BJ (cell line): ENCODE data around the gene S100A7. TPM values are rescaled to one million over a fixed set of nuclear protein-coding genes. Genes with fewer than 3 reads are reported as not detected.

Experiments used
- CTCF ChIA-PET: fragments of 350-600 bp; formaldehyde crosslinking; extraction: SDS; loops from one replicate; lab custom pipeline; 2021; ENCODE audit warnings: antibody characterized with exemption, inconsistent platforms; lab: Yijun Ruan, JAX
- POLR2A ChIA-PET: fragments of 300-600 bp; sonication (Branson Sonifier 250); formaldehyde crosslinking; extraction: SDS; loops from one replicate; lab custom pipeline; 2021; ENCODE audit warnings: antibody characterized with exemption; lab: Charles Lee
- DNase-seq: peaks from one replicate; pipeline ENCODE4 v3.0.0-alpha.2; 2011; ENCODE audit warnings: low read depth
- H3K27me3 ChIP-seq: 2 replicates; pipeline ENCODE4 v1.6.0; 2011; ENCODE audit warnings: low read length; ENCODE audit not compliant: control insufficient read depth, insufficient read depth
- H3K36me3 ChIP-seq: 2 replicates; pipeline ENCODE4 v1.5.1; 2011; ENCODE audit warnings: low read length; ENCODE audit not compliant: control insufficient read depth, insufficient read depth
- H3K4me3 ChIP-seq: 2 replicates; pipeline ENCODE4 v1.5.1; 2011; ENCODE audit warnings: low read depth, mild to moderate bottlenecking, control low read depth, low read length
- CTCF ChIP-seq: IDR thresholded peaks from 2 replicates; pipeline ENCODE4 v1.5.1; 2011; ENCODE audit warnings: low read depth, mild to moderate bottlenecking, control low read depth, inconsistent platforms, low read length, moderate library complexity; ENCODE audit not compliant: insufficient read depth
- polyA minus RNA-seq: library from RNA; depleted of rRNA, polyadenylated mRNA; stranded (reverse); fragments of >200 nt; gene quantifications from 2 replicates; pipeline ENCODE4 v1.2.3, GENCODE V29; 2011; rRNA and poly(A)+ RNA removed
- polyA plus RNA-seq: library from polyadenylated mRNA; depleted of rRNA; stranded (reverse); fragments of >200 nt; gene quantifications from 2 replicates; pipeline ENCODE4 v1.2.3, GENCODE V29; 2011; rRNA removed

Gene S100A7
- polyA plus RNA-seq: not detected in 2 replicates
- not detected in 2 replicates for polyA minus RNA-seq

GRCh38 chr1:153460551-153460950 lies at the start of gene S100A7:
S100A7 (minus strand) TSS chr1:153460651; CDS start chr1:153459013, 1,638 bp downstream.
- Histone ChIP-seq H3K27me3 (peaks cover 4% of the 10 kb centered on the region; the same call in 1 of the 2 replicates), H3K4me3 (no peak within 1 kb of the TSS), H3K36me3 (no peaks in the 10 kb centered on the region)
- POLR2A ChIA-PET: no interaction called here
- CTCF ChIA-PET: no interaction called here
- no peak for DNase-seq
- TF ChIP-seq CTCF: no peak

- Histone ChIP-seq H3K4me3 (no peak overlapping the region), H3K27me3 (no peaks in the 10 kb centered on the region), H3K36me3 (no peaks in the 10 kb centered on the region)
- CTCF ChIA-PET: interaction anchor here (0.8 to 11.1 kb wide), 25 partner anchors 9 to 477 kb away, joined by 3 to 223 read pairs (median 5); partner anchors contain the start of genes CHTOP, S100A1, S100A13 and S100A14
- peak; percentile 61 for TF ChIP-seq CTCF
- POLR2A ChIA-PET: no interaction called here
- DNase-seq: no peak
Measured at GRCh38 chr1:153509729-153510354, 49.4 kb upstream of the S100A7 start.

- H3K4me3 ChIP-seq: no peak overlapping the region
- H3K27me3 ChIP-seq: no peaks in the 10 kb centered on the region
- TF ChIP-seq CTCF: no peak
- POLR2A ChIA-PET: no interaction called here
- CTCF ChIA-PET: interaction anchor here (0.8 to 11.1 kb wide), 11 partner anchors 8 to 138 kb away, joined by 3 to 223 read pairs (median 7); partner anchors contain the start of genes S100A14 and S100A2
- no peak for DNase-seq
- no peaks in the 10 kb centered on the region for H3K36me3 ChIP-seq
Measured at GRCh38 chr1:153509036-153509435, 48.6 kb upstream of the S100A7 start.

- DNase-seq: no peak
- POLR2A ChIA-PET: no interaction called here
- Histone ChIP-seq H3K27me3 (no peaks in the 10 kb centered on the region), H3K36me3 (no peaks in the 10 kb centered on the region), H3K4me3 (no peak overlapping the region)
- CTCF ChIA-PET: interaction anchor here (0.6 to 11.1 kb wide), 10 partner anchors 9 to 817 kb away, joined by 3 to 223 read pairs (median 6); partner anchors contain the start of gene ATP8B2
- no peak for TF ChIP-seq CTCF
Measured at GRCh38 chr1:153507926-153508583, 47.6 kb upstream of the S100A7 start.

- no peak overlapping the region for H3K4me3 ChIP-seq
- ChIA-PET POLR2A (no interaction called here), CTCF (interaction anchor here (0.6 to 11.1 kb wide), 8 partner anchors 12 to 154 kb away, joined by 3 to 223 read pairs (median 4); partner anchors contain the start of gene S100A13)
- peak; percentile 70 for DNase-seq
- H3K27me3 ChIP-seq: peaks cover 1% of the 10 kb centered on the region; the same call in 1 of the 2 replicates
- no peak for TF ChIP-seq CTCF
- no peaks in the 10 kb centered on the region for H3K36me3 ChIP-seq
Measured at GRCh38 chr1:153506831-153507413, 46.5 kb upstream of the S100A7 start.
